A549 (cell line): ENCODE results near the gene TNRC18.

Source experiments
- EHMT2 ChIP-seq: fragments of 200-600 bp; sonication (generic); IDR thresholded peaks from 2 replicates; pipeline ENCODE4 v1.6.1; 2016; ENCODE audit warnings: antibody characterized with exemption, low read depth, mild to moderate bottlenecking, moderate library complexity
- PHF8 ChIP-seq: fragments of 200-600 bp; sonication (generic); IDR thresholded peaks from 2 replicates; pipeline ENCODE4 v1.6.1; 2016; ENCODE audit warnings: low read depth, mild to moderate bottlenecking, antibody characterized with exemption, moderate library complexity, borderline replicate concordance
- TF ChIP-seq, protein P1 (sequence below): fragments of >200 bp; sonication (Bioruptor Twin); formaldehyde crosslinking; IDR thresholded peaks from 3 replicates; pipeline ENCODE4 v1.5.1; 2016
- TF ChIP-seq, protein P2 (sequence below): IDR thresholded peaks from 2 replicates; pipeline ENCODE4 v1.6.1; 2012
- TF ChIP-seq, protein P3 (sequence below): fragments of 150-350 bp; IDR thresholded peaks from 2 replicates; pipeline ENCODE4 v1.6.1; 2014; ENCODE audit warnings: low read depth, mild to moderate bottlenecking, low read length

DNA sequence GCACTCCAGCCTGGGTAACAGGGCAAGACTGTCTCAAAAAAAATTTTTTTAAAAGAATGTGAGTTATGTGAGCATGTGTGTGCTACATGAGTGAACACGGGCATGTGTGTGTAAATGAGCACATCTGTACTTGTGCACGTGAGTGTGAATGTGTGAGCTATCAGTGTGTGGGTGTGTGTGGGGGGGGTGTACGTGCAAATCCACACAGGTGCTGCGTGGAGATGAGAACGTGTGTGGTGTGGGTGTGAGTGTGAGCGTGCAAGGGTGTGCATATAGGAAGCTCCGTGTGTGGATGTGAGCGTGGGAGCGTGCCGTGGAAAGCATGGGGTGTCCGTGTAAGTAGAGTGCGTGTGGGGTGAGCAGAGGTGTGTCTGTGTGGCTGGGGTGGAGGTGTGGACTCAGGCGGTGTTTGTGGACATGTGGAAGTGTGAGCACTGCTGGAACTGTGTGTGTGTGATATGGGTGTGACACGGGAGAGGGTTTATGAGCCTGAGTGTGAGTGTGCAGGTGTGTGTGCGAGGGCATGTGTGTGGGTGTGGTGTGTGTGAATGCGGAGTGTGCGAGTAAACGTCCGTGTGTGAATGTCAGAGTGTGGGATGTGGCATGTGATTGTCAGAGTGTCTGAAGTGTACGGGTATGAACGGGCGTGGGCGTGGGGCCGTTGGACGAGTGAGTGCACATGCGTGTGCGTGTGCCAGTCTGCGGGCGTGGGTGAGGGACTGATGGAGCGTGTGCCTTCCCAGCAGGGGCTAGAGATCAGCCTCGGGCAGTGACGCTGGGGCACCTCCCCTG, 45.9 kb upstream of the TNRC18 start:
- TF ChIP-seq, protein P1, sequence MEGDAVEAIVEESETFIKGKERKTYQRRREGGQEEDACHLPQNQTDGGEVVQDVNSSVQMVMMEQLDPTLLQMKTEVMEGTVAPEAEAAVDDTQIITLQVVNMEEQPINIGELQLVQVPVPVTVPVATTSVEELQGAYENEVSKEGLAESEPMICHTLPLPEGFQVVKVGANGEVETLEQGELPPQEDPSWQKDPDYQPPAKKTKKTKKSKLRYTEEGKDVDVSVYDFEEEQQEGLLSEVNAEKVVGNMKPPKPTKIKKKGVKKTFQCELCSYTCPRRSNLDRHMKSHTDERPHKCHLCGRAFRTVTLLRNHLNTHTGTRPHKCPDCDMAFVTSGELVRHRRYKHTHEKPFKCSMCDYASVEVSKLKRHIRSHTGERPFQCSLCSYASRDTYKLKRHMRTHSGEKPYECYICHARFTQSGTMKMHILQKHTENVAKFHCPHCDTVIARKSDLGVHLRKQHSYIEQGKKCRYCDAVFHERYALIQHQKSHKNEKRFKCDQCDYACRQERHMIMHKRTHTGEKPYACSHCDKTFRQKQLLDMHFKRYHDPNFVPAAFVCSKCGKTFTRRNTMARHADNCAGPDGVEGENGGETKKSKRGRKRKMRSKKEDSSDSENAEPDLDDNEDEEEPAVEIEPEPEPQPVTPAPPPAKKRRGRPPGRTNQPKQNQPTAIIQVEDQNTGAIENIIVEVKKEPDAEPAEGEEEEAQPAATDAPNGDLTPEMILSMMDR, result no peak
- TF ChIP-seq PHF8, result no peak
- TF ChIP-seq, protein P2, sequence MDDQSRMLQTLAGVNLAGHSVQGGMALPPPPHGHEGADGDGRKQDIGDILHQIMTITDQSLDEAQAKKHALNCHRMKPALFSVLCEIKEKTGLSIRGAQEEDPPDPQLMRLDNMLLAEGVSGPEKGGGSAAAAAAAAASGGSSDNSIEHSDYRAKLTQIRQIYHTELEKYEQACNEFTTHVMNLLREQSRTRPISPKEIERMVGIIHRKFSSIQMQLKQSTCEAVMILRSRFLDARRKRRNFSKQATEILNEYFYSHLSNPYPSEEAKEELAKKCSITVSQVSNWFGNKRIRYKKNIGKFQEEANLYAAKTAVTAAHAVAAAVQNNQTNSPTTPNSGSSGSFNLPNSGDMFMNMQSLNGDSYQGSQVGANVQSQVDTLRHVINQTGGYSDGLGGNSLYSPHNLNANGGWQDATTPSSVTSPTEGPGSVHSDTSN, result no peak
- no peak for TF ChIP-seq EHMT2
- TF ChIP-seq, protein P3, sequence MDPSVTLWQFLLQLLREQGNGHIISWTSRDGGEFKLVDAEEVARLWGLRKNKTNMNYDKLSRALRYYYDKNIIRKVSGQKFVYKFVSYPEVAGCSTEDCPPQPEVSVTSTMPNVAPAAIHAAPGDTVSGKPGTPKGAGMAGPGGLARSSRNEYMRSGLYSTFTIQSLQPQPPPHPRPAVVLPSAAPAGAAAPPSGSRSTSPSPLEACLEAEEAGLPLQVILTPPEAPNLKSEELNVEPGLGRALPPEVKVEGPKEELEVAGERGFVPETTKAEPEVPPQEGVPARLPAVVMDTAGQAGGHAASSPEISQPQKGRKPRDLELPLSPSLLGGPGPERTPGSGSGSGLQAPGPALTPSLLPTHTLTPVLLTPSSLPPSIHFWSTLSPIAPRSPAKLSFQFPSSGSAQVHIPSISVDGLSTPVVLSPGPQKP, result no peak
